RWPE2 (cell line): Measurements from ENCODE around the gene NAALADL2.

Experiments used
- ATAC-seq: fragments of 200-7000 bp; cut with Tn5 transposase; 3 replicates; pipeline ENCODE4 v1.9.1; 2021; ENCODE audit warnings: low read depth
- DNase-seq: peaks from one replicate; pipeline ENCODE4 v3.0.0-alpha.2; 2020; ENCODE audit warnings: low spot score
- H3K27ac ChIP-seq: fragments of 450-650 bp; 2 replicates; pipeline ENCODE4 v1.5.1; 2017; ENCODE audit warnings: mild to moderate bottlenecking; ENCODE audit not compliant: poor library complexity, severe bottlenecking
- H3K27me3 ChIP-seq: fragments of 250-450 bp; sonication (Bioruptor Pico); 2 replicates; pipeline ENCODE4 v1.5.1; 2021; ENCODE audit warnings: mild to moderate bottlenecking, moderate library complexity; ENCODE audit not compliant: insufficient read depth, poor library complexity, severe bottlenecking
- H3K36me3 ChIP-seq: fragments of 250-450 bp; sonication (Bioruptor Pico); 2 replicates; pipeline ENCODE4 v1.5.1; 2020; ENCODE audit warnings: low read depth, mild to moderate bottlenecking, moderate library complexity
- H3K4me1 ChIP-seq: fragments of 250-450 bp; sonication (Bioruptor Pico); 2 replicates; pipeline ENCODE4 v1.5.1; 2021; ENCODE audit warnings: mild to moderate bottlenecking, moderate library complexity; ENCODE audit not compliant: insufficient read depth, poor library complexity, severe bottlenecking
- H3K4me3 ChIP-seq: fragments of 250-450 bp; sonication (Bioruptor Pico); 2 replicates; pipeline ENCODE4 v1.5.1; 2021; ENCODE audit warnings: mild to moderate bottlenecking, moderate library complexity; ENCODE audit not compliant: severe bottlenecking
- H3K9me3 ChIP-seq: fragments of 250-450 bp; sonication (Bioruptor Pico); 2 replicates; pipeline ENCODE4 v1.5.1; 2021; ENCODE audit warnings: mild to moderate bottlenecking, moderate library complexity; ENCODE audit not compliant: severe bottlenecking
- CTCF ChIP-seq: fragments of 450-650 bp; IDR thresholded peaks from one replicate; pipeline ENCODE4 v1.5.1; 2017; ENCODE audit warnings: mild to moderate bottlenecking, moderate library complexity; ENCODE audit not compliant: poor library complexity, severe bottlenecking

NAALADL2 gene

GRCh38 chr3:175187586-175187985 is 328.5 kb downstream of the NAALADL2 start:
- ATAC-seq (no peak), DNase-seq (no peak)
- peaks cover 8% of the 10 kb centered on the region for H3K4me1 ChIP-seq
- H3K4me3 ChIP-seq = no peak overlapping the region
- no peaks in the 10 kb centered on the region for H3K36me3 ChIP-seq
- no peaks in the 10 kb centered on the region for H3K9me3 ChIP-seq
- no peak overlapping the region for H3K27ac ChIP-seq
- H3K27me3 ChIP-seq = no peaks in the 10 kb centered on the region
- TF ChIP-seq CTCF = no peak

GRCh38 chr3:175192536-175192935 is 333.4 kb downstream of the NAALADL2 start:
- no peak for DNase-seq

GRCh38 chr3:175193815-175194518 is 334.8 kb downstream of the NAALADL2 start:
- Histone ChIP-seq H3K4me1 (peaks cover 25% of the 10 kb centered on the region), H3K36me3 (no peaks in the 10 kb centered on the region), H3K27ac (no peak overlapping the region), H3K4me3 (no peak overlapping the region), H3K9me3 (no peaks in the 10 kb centered on the region), H3K27me3 (no peaks in the 10 kb centered on the region)
- ATAC-seq (peak; percentile 85), DNase-seq (no peak)
- TF ChIP-seq CTCF = no peak

More at GRCh38 chr3:175192536-175192935, 333.4 kb downstream of the NAALADL2 start:
- peaks cover 25% of the 10 kb centered on the region for H3K4me1 ChIP-seq
- no peaks in the 10 kb centered on the region for H3K9me3 ChIP-seq
- H3K36me3 ChIP-seq = no peaks in the 10 kb centered on the region
- no peak overlapping the region for H3K27ac ChIP-seq
- no peak for TF ChIP-seq CTCF
- H3K4me3 ChIP-seq = no peak overlapping the region
- no peak for ATAC-seq
- no peaks in the 10 kb centered on the region for H3K27me3 ChIP-seq

- Histone ChIP-seq H3K36me3 (no peaks in the 10 kb centered on the region), H3K27ac (no peak overlapping the region), H3K27me3 (no peaks in the 10 kb centered on the region), H3K4me1 (peaks cover 4% of the 10 kb centered on the region), H3K9me3 (no peaks in the 10 kb centered on the region), H3K4me3 (no peak overlapping the region)
- no peak for TF ChIP-seq CTCF
- DNase-seq (no peak), ATAC-seq (no peak)
Measured at GRCh38 chr3:175198991-175199783, 340.1 kb downstream of the NAALADL2 start.
